Activated CD8-positive, alpha-beta memory T cell treated with anti-CD3 and anti-CD28 coated beads, Interleukin-2, amount 50 U/mL, for 24 hours (primary cell): ENCODE data around the gene FAT1.
"Not testable (repeated sequence)": the region's sequence is repeated elsewhere in the genome, so short reads cannot be mapped to it uniquely, and the experiment has no call there.

Experiments used
- DNase-seq: peaks from one replicate; pipeline ENCODE4 v3.0.0-alpha.2; 2020; ENCODE audit errors: extremely low read depth

FAT1 gene, protein sequence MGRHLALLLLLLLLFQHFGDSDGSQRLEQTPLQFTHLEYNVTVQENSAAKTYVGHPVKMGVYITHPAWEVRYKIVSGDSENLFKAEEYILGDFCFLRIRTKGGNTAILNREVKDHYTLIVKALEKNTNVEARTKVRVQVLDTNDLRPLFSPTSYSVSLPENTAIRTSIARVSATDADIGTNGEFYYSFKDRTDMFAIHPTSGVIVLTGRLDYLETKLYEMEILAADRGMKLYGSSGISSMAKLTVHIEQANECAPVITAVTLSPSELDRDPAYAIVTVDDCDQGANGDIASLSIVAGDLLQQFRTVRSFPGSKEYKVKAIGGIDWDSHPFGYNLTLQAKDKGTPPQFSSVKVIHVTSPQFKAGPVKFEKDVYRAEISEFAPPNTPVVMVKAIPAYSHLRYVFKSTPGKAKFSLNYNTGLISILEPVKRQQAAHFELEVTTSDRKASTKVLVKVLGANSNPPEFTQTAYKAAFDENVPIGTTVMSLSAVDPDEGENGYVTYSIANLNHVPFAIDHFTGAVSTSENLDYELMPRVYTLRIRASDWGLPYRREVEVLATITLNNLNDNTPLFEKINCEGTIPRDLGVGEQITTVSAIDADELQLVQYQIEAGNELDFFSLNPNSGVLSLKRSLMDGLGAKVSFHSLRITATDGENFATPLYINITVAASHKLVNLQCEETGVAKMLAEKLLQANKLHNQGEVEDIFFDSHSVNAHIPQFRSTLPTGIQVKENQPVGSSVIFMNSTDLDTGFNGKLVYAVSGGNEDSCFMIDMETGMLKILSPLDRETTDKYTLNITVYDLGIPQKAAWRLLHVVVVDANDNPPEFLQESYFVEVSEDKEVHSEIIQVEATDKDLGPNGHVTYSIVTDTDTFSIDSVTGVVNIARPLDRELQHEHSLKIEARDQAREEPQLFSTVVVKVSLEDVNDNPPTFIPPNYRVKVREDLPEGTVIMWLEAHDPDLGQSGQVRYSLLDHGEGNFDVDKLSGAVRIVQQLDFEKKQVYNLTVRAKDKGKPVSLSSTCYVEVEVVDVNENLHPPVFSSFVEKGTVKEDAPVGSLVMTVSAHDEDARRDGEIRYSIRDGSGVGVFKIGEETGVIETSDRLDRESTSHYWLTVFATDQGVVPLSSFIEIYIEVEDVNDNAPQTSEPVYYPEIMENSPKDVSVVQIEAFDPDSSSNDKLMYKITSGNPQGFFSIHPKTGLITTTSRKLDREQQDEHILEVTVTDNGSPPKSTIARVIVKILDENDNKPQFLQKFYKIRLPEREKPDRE (N-terminal part only)

DNA sequence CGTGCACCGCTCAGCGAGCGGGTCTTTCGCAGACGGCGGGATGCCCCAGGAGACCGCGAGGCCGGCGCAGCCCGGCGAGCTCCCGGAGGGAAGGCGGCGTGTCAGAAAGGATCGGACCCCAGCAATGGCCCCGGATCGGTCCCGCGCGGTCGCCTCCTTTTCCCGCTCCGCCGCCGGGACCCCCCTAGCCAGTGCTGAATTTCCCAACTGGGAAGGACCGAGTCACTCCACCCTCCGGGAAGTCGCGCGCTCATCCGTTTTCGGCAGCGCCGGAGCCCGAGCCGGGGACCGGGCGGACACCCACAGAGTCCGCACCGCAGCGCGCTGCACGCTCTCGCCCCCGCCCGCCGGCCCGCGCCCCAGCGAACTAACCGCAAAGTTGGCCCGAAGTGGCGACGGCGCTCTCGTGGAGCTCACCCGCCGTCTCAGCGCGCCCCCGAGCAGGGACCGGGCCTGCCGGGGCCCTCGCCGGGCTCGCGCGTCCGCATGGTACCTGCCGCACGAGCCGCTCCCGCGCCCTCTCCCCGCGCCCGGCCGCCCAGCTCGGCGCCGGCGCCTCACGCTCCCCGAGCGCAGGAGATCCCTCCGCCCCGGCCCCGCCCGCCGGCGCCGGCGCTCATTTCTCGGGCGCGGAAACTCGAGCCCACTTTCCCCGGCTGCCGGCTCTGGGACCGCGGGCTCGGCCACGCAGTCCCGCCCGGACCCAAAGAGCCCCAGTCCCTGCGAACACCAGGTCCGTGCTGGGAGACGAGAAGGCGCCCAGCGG, at the start of gene FAT1:
TSS of gene FAT1 (minus strand) at position 565 of the 766 bp plus-strand sequence. CDS start 14,029 bp downstream, outside the sequence.
- no peak for DNase-seq

DNA sequence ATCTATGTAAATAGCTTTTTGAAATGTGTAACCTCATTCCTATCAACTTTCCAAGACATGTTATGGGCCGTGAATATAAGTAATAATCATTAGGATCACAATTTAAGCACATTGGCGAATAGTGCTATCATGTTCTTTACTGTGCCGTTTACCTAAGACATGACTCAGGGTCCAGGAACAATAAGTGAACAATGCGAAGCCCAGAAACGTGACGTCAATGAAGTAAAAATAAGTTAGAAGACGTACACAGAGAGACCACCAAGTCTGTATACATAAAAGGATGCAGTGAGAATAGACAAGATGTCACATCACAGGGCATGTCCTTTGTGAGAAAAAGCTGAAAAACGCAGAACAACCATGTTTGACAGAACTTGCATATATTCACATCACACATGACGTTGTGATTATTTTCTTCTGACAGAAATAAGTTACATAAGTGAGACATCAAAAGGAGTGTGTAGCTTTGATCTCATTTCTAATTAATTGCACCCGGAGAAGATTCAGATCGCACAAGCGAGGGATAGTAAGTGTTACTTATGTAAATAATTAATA, 49.4 kb upstream of the FAT1 start:
- DNase-seq, result no peak

DNA sequence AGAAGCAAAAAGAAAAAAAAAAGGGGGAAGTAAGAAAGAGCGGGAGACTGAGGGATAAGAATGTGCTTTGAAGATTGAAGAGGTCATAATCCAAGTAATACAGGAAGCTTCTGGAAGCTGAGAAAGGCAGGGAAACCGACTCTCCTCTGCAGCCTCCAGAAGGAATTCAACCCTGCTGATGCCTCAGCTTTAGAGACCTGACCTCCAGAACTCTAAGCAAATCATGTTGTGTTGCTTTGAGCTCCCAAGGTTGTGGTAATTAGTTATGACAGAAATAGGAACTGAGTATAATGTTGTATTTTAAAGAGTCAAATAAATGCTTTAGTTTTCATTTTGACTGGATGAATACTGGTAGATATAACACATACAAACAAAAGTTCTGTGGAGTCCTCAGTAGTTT, 48.0 kb upstream of the FAT1 start:
- DNase-seq, result no peak

DNA sequence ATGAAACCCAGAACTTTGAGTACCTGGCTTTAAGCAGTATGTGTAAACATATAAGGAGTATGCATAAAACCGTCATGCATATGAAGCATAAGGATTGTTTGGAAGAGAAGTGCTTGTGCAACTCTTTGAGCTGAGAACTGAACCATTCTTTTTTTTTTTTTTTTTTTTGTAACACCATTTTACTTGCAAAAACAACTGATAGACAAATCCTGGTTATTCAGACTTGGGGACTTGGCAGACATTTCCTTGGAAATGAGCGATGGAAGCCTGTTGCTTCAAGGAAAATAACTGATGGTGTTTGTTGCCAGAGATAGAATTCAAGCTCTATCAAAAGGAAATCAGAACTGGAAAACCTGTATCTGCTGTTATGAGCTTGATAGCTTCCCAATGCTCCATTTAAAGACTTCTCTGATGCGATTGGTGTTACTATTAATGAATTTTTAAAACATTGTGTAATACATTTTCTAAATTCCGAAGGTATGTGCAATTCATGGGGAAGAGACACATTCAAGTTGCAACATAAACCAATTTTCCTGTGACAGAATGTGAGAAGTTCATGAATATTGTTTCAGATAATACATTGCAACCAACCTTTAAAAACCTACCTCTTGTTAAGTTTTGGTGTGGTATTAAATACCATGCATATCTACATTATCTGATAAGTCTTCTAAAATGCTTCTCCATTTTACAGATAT, 47.0 kb upstream of the FAT1 start:
- no peak for DNase-seq

DNA sequence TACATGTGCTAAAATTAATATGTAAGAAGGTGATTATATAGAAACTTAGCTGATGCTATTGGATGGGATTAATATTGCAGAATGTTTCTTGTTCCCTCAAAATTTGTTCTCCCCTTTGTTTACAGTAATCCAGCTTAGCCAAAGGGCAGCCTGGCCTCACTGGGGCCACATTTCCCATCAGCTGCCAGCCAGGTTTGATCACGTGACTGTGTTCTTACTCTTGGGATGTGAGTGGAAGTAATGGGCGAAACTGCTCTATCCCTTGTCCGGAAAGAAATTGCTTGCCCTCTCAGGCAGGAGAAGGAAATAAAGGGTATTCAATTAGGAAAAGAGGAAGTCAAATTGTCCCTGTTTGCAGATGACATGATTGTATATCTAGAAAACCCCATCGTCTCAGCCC, 44.1 kb upstream of the FAT1 start:
- DNase-seq, result no peak

DNA sequence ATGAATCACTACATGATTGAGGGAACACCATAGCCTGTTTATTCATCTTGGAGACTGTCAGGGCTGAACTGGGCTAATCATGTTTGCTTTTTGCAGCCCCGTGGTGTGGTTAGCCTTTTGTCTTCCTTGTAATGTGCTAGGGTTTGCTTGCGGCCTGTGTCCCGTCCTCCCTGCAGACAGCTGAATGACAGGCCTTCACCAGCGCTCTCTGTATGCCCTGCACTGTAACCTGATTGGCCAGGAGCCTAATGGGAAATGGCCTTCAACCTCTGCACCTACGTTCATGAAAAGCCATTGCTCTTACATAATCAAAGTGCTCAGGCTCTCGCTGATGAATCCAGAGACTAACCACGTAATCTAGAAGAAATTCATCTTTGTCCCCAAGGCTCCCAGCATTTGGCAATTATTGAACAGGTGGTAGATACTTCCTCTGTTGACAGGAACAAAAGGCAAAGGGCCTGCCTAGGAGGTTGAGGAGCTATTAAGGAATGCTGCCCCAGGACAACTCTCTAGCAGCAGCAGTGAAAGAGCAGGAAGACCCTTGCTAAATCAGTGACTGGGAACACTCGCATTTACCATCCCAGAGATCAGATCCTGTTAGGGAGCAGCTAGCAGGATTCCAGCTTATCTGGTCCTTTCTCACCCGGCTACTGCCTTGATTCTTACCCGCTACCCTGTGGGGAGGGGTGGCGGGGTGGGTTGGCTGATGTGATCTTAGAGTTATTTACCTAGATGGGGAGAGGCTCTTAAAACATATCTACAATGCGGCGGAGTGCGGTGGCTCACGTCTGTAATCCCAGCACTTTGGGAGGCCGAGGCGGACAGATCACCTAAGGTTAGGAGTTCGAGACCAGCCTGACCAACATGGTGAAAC, 42.3 kb upstream of the FAT1 start:
- DNase-seq, result no peak

DNA sequence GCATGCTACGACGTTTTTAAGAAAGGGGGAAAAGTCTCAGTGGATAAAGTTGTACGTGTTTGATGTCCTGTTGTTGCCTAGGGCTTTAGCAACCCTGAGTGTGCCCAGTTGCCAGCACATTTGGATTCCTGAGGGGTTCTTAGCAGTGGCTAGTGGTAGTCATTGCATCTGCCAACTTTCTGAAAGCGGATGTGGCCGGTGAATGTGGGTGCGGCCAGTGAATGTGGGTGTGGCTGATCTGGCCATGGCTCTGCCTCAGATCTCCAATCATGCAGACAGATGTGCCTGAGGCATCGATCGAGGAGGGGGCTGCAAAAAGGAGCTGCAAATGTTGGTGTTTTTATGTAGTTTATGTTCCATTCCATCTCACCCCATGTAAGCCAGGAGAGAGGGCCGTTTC, 41.5 kb upstream of the FAT1 start:
- DNase-seq, result no peak

DNA sequence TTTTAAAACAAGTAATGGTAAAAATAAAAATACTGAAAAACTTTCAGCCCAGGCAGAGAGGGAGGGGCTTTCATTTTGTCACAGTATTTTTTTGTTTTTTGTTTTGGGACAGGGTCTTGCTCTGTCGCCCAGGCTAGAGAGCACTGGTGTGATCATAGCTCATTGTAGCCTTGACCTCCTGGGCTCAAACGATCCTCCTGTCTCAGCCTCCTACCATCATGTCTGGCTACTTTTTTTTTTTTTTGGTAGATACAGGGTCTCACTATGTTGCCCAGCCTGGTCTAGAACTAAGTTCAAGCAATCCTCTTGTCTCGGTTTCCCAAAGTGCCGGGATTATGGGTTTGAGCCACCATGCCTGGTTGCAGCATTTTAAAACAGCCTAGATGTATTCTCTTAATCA, 40.8 kb upstream of the FAT1 start:
- no peak for DNase-seq

DNA sequence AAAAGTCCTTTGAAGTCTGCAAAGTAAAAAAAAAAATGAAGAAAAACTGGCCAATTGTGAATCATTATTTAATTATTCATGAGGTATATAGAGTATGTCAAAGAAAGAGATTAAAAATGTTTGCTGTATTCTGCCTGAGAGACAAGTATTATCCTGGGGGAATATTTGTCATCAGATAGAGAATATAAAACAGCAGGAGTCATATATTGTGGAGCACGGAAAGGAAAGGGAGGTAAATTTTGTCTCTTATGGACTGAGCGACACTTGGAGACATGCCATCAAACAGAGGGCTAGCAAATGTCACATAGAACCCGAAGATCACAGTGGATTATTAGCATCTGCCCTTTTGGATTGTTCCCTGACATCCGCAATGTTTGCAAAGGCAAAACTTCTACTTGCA, 39.2 kb upstream of the FAT1 start:
- DNase-seq, result no peak

DNA sequence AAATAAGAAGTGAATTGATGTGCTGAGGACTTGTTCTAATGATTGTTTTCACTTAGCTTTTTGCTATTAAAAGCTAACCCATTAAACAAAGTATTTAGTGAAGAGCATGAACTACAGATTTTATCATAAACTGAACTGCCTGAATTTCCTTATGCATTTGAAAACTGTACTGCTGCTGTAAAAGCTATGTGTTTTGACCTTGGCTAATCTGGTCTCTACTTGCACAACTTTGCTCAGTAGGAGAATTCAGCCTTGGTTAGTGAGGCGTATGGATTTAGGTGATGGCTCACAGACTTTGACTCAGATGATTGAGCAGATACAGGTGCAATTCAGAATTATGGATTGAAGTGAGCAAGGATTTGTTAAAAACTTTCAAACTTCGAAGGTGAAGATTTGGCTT, 38.7 kb upstream of the FAT1 start:
- DNase-seq, result no peak

DNA sequence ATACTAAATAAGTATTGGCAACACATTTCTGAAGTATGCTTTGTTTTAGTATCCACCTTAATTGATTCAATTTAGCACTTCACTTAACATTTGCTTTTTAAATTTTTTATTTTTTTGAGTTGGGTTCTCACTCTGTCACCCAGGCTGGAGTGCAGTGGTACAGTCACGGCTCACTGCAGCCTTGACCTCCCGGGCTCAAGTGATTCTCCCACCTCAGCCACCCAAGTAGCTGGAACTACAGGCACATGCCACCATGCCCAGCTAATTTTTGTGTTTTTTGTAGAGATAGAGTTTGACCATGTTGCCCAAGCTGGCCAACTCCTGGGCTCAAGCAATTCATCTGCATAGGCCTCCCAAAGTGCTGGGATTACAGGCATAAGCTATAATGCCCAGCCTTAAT, 38.3 kb upstream of the FAT1 start:
- DNase-seq, result not testable (repeated sequence)

DNA sequence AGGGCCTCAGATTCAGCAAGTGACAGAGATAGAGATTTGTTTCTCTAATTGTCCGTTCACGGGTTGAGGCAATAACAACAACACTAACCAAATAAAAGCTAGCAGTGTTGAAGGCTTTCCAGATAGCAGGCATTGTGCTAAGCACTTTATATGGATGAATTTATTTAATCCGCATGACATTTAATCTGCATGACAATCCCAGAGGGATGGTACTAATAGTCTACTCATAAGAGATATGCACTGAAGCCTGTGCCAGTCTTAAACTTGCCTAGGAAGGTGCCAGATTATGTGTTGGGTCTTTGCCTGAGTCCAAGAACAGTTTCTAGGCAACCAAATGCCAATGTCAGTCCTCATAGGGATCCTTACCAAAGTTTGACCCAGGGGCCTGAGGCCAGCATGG, 37.7 kb upstream of the FAT1 start:
- no peak for DNase-seq

DNA sequence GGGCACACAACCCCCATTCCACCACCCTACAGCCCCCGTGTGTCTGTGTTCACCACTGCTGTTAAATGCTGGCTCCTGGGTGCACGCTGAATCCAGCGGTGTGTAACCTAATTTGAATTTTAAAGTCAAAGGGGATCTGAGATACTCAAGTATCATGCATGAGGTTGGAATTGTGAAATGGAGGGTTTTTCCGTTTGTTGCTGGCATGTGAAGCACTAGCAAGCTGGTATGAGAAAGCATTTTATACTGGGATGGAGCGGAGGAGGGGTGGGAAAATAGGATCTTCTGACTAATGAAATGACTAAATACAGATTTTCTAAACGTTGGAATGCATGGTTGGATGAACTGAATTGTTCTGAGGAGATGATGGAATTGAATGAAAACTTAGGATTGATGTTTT, 36.9 kb upstream of the FAT1 start:
- no peak for DNase-seq

DNA sequence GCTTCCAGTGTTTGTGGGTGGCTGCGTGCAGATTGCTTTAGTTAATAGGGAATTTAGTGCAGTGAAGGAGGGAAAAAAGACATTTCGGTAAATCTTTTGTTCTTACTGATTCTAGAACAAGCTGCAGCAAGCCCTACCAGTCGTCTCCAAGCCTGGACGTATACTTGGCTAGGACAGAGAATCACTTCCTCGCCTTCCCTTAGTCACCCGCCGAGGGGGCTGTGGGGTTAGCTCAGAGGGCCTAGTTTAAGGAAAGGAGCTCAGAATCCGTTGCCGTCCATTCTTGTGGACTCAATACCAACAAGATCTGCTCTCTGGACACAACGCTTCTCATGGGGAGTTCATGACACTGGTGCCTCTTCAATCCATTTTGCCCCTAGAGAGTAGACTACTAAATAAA, 36.3 kb upstream of the FAT1 start:
- no peak for DNase-seq

DNA sequence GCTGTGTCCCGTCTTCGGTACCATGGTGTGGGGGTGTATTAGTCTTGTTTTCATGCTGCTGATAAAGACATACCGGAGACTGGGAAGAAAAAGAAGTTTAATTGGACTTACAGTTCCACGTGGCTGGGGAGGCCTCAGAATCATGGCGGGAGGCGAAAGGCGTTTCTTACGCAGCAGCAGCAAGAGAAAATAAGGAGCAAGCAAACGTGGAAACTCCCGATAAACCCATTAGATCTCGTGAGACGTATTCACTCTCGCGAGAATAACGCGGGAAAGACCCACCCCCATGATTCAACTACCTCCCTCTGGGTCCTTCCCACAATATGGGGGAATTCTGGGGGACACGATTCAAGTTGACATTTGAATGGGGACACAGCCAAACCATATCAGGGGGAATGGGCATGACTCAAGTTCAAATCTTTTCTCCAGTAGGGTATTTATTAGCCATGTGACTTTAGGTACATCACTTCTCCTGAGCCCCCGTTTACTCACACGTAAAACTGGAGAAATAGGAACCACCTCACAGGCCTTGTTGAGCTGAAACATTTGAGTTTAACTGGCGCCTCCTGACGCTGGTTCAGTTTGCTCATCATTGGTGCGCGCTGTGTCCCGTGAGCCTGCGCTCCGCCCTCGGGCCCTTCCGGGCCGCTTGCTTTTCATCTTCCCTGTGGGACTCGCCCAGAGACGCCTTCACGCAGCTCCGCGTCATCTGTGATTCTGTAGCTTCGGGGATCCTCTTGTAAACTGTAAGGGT, 35.5 kb upstream of the FAT1 start:
- no peak for DNase-seq

DNA sequence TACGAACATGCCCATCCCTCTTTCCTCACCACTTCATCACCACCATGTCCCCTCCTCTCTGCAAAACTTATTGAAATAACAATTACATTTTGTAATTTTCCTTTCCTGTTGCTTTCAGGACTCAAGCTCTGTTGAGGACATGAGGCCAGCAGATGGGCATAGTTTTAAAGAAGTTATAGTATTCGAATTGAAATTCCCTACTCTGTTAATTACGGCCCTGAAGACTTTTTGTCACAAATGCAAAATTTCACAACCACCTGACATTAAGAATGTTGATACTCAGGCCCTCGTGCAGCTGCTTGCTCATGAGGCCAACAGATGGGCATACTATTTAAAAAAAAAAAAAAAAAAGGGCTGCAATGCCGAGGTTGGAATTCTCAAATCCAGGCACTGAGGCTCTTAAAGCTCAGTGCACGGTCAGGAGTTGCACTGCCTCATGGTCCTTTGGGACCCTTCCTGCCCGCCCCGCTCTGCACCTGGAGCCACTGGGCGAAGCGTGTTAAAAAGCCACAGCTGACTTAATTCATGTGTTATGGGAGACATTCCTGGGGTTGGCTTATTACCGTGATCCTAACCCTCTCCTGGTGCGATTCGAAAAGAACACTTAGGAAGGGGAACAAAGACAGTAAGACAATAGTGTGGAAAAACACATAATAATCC, 34.2 kb upstream of the FAT1 start:
- DNase-seq, result no peak

DNA sequence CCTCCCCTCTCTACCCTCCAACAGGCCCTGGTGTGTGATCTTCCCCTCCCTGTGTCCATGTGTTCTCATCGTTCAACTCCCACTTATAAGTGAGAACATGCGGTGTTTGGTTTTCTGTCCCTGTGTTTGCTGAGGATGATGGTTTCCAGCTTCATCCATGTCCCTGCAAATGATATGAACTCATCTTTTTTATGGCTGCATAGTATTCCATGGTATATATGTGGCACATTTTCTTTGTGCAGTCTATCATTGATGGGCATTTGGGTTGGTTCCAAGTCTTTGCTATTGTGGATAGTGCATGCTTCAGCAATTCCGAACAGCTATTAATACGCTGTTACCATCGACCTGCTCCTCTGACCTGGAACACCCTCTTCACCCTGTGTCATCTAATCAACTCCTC, 32.9 kb upstream of the FAT1 start:
- not testable (repeated sequence) for DNase-seq
